ENCODE measurements around the gene DNAAF6. TPM values are rescaled to one million over a fixed set of nuclear protein-coding genes. Genes with fewer than 3 reads are reported as not detected.

The DNAAF6 gene
- polyA plus RNA-seq, 1 experiment, result not detected

- ChIA-PET CTCF (no interaction called here), POLR2A (no interaction called here)
- Histone ChIP-seq H3K27me3 (ENCODE audit: control insufficient read depth, insufficient read depth, low read length) (no peaks in the 10 kb centered on the region), H3K36me3 (ENCODE audit: control insufficient read depth, insufficient read depth, low read length) (no peaks in the 10 kb centered on the region), H3K4me3 (ENCODE audit: low read depth, low read length) (no peak overlapping the region)
- no peak for TF ChIP-seq CTCF (IDR thresholded peaks at IDR 0.05; ENCODE audit: insufficient read depth, low read depth, low read length)
- DNase-seq (ENCODE audit: low read depth), result no peak
Observed at GRCh38 chrX:107207089-107207488, 678 bp downstream of the DNAAF6 start.

DNA sequence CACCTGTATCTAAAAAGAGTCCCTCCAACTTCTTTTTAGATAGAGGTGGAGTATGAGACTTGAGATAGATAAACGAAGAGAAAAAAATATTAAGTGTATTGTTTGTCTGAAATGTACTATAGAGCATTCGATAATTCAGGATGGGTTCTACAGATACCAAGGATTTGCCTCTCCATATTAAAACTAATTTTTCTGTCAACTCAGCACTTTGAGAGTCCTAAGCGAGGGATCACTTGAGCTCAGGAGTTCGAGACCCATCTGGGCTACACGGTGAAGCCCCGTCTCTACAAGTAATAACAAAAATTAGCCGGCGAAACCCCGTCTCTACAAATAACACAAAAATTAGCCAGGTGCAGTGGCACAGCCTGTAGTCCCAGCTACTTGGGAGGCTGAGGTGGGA is 1.5 kb downstream of the DNAAF6 start:
- ChIA-PET POLR2A (no interaction called here), CTCF (no interaction called here)
- Histone ChIP-seq H3K4me3 (ENCODE audit: low read depth, low read length) (no peak overlapping the region), H3K36me3 (ENCODE audit: control insufficient read depth, insufficient read depth, low read length) (no peaks in the 10 kb centered on the region), H3K27me3 (ENCODE audit: control insufficient read depth, insufficient read depth, low read length) (no peaks in the 10 kb centered on the region)
- DNase-seq (ENCODE audit: low read depth), result no peak
- no peak for TF ChIP-seq CTCF (IDR thresholded peaks at IDR 0.05; ENCODE audit: insufficient read depth, low read depth, low read length)

DNA sequence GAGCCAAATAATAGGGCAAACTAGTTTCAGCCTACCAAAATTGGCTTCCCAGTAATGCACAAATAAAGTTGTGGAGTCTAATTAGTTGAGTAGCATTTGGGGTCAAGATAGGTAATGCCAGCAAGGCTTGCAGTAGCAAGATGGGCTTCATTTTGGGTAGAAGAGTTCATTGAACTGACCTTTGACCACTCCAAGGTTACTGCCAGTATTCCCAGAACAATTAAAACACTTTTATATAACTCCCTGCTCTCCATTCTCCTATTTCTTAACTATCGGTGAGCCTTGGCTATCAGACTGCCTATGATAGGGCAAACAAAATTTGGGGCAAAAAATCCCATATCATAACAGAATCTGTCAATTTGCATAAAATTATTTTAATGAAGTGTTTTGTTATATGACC is 7.1 kb downstream of the DNAAF6 start:
- no peak for TF ChIP-seq CTCF (IDR thresholded peaks at IDR 0.05; ENCODE audit: insufficient read depth, low read depth, low read length)
- ChIA-PET CTCF (no interaction called here), POLR2A (no interaction called here)
- H3K36me3 ChIP-seq (ENCODE audit: control insufficient read depth, insufficient read depth, low read length), result no peaks in the 10 kb centered on the region
- H3K27me3 ChIP-seq (ENCODE audit: control insufficient read depth, insufficient read depth, low read length), result no peaks in the 10 kb centered on the region
- H3K4me3 ChIP-seq (ENCODE audit: low read depth, low read length), result no peak overlapping the region
- DNase-seq (ENCODE audit: low read depth), result no peak

- no peak for DNase-seq (ENCODE audit: low read depth)
- ChIA-PET POLR2A (no interaction called here), CTCF (no interaction called here)
- TF ChIP-seq CTCF (IDR thresholded peaks at IDR 0.05; ENCODE audit: insufficient read depth, low read depth, low read length), result no peak
- Histone ChIP-seq H3K36me3 (ENCODE audit: control insufficient read depth, insufficient read depth, low read length) (no peaks in the 10 kb centered on the region), H3K4me3 (ENCODE audit: low read depth, low read length) (no peak overlapping the region), H3K27me3 (ENCODE audit: control insufficient read depth, insufficient read depth, low read length) (no peaks in the 10 kb centered on the region)
Observed at GRCh38 chrX:107226757-107227156, 20.3 kb downstream of the DNAAF6 start.

GRCh38 chrX:107227780-107228485 is 21.5 kb downstream of the DNAAF6 start:
- POLR2A ChIA-PET, result no interaction called here
- TF ChIP-seq CTCF (IDR thresholded peaks at IDR 0.05; ENCODE audit: insufficient read depth, low read depth, low read length), result no peak
- CTCF ChIA-PET, result no interaction called here
- DNase-seq (ENCODE audit: low read depth), result no peak
- H3K4me3 ChIP-seq (ENCODE audit: low read depth, low read length), result no peak overlapping the region
- no peaks in the 10 kb centered on the region for H3K36me3 ChIP-seq (ENCODE audit: control insufficient read depth, insufficient read depth, low read length)
- H3K27me3 ChIP-seq (ENCODE audit: control insufficient read depth, insufficient read depth, low read length), result no peaks in the 10 kb centered on the region
